GM19035 (cell line): ENCODE measurements around the gene MESD.
A peak's percentile ranks its signal among the peaks of the same experiment; 100 is the strongest.

Experiments
- ATAC-seq: cut with Tn5 transposase; IDR thresholded peaks from one replicate; pipeline ENCODE4 v1.9.1; 2021; ENCODE audit not compliant: unreplicated experiment

The MESD gene

DNA sequence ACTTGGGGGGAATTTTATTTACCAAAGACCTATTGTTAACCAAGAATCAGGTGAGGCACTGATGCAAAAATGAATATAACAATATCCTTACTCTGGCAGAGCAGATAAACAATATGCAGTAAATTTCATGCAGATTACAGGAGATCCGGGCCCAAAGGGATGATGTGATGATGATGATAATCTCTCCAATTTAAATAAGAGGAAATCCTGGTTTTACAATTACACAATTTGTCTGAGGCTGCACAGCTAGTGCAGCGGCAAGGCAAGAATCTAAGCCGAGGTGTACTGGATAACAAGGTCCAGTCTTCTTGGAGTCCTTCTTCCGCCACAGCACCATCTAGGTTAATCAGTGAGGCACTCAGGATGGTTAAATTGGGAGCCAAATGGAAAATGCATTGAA, 2.4 kb upstream of the MESD start:
- ATAC-seq = no peak

DNA sequence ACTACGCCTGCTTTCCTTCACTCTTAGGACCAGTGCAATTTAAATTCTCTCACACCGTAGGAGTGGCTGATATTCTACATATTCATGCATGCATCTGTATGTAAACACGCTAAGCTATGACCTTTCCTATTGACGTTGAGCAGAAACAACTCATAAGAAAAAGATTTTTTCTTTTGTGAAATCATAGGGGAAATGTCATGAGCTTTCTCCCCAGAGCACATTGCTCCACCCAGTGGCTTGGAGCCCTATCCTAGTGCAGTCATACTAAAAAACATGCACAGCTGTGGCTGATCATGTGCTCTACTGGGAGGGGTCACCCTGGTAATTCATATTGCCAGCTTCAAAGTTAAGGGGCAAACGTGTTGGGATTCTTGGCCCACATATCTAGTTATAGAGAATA, 1.8 kb upstream of the MESD start:
- ATAC-seq = no peak

GRCh38 chr15:80990955-80991354, 1.3 kb upstream of the MESD start:
- ATAC-seq = no peak

GRCh38 chr15:80989081-80989517, 520 bp downstream of the MESD start:
- ATAC-seq = peak; percentile 12

GRCh38 chr15:80988148-80988796, 1.3 kb downstream of the MESD start:
- no peak for ATAC-seq

DNA sequence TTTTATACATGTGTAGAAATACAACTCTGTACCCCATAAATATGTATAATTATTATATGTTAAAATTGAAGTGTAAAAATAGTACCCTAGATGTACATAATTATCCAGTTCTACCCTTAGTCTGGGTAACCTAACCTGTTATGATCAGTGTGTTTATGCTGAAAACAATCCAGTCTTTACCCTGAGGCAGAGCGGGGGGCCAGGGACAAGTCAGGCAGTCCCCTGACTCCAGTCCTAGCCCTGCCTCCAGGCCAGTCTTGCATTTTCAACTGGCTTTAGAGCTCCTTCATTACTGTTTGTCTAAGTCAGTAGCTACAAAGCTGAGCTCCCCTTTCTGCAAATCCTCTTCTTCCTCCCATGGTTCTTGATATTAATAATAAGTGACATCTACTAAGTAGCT, 3.1 kb downstream of the MESD start:
- ATAC-seq = no peak

DNA sequence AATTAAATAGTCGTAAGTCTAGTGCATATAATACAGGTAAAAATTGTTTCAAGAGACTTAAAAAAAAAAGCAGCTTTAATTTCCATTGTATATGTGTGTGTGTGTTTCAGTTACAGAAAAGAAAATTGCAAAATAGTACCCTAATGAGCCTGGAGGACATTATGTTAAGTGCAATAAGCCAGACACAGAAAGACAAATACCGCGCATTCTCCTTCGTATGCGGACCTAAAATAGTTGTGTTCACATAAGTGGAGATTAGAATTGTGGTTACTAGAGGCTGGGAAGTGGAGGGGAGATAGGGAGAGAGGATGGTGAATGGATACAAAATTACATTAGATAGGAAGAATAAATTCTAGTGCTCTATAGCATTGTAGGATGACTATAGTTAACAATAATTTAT, 3.6 kb downstream of the MESD start:
- no peak for ATAC-seq

- no peak for ATAC-seq
Measured at GRCh38 chr15:80984856-80985255, 4.8 kb downstream of the MESD start.

DNA sequence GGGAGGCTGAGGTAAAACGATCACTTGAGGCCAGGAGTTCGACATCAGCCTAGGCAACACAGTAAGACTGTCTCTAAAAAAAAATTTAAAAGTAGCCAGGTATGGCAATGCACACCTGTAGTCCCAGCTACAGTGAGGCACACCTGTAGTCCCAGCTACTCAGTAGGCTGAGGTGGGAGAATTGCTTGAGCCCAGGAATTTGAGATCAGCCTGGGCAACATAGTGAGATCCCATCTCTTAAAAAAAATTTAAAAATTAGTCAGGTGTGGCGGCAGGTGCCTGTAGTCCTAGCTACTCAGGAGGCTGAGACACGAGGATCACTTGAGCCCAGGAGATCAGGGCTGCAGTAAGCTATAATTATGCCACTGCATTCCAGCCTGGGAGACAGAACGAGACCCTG, 6.8 kb downstream of the MESD start:
- ATAC-seq = no peak

GRCh38 chr15:80982205-80982604, 7.4 kb downstream of the MESD start:
- ATAC-seq = no peak

GRCh38 chr15:80979538-80980200, 9.9 kb downstream of the MESD start:
- no peak for ATAC-seq

GRCh38 chr15:80978685-80979329, 10.8 kb downstream of the MESD start:
- no peak for ATAC-seq

DNA sequence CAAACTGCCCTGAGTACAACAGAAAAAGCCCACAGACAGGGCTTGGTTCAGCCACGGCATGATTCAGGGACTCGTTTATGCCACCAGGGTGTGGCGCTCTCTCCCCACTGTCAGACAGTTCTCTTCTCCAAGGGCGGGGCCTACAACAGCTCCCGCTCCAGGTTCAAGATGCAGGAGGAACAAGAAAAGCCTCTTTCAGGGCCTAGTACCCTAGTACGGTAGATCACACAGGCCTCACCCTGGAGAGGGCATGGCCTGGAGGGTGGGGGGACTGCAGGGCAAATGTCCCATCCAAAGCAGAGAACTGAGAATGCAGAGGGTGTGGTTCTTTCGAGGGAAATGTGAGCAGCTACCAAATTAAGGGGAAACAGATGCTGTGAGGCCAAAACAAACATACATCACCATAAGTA, 12.0 kb downstream of the MESD start:
- no peak for ATAC-seq

DNA sequence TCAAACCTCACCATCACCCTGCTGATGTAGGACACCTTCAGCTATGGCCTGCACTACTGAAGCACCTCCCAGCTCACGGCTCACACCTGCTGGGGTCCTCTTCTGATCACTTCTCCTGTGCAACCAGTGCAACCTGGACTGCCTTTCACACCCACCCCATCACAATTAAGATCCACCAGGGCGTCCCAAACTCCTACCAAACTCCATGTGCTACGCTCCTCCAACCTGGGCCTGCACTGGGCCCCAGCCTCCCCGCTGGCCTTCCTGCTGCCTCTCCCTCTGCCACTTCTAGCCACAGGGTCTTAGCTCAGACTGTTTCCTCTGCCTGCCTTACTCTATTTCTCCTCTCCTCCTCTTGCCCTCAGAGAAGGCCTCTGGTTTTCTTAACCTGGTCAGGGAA, 12.8 kb downstream of the MESD start:
- no peak for ATAC-seq

DNA sequence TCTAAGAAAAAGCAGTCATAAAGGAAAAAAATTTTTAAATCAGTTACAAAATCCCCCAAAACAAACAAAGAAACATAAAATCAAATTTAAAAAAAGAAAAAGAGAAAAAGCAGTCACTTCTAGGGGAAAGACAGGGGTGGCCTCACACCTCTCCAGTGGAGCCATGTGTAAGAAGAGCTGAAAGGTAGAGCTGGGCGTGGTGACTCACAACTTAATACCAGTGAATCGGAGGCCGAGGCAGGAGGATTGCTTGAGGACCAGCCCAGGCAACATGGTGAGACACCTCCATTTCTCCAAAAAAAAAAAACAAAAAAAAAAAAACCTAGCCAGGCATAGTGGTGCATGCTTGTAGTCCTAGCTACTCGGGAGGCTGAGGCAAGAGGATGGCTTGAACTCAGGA, 14.7 kb downstream of the MESD start:
- ATAC-seq = no peak

DNA sequence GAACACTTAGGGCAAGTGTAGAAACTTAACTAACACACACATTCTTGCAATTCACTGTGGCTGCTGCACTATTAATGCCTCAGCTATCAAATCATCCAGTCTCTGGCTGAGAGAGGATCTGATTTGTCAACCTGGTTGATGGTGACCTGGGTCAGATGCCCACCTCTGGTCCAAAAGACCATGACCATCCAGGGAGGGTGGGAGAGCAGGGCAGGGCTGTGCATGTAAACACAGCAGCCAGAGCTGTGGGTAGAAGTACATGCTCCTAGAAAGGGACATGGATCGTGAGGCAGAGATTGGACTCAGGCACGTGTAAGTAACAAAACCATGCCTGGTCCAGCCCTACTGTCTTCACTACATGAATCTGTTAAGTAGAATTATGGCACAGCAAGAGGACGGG, 17.3 kb downstream of the MESD start:
- ATAC-seq = no peak

GRCh38 chr15:80971143-80971542, 18.5 kb downstream of the MESD start:
- ATAC-seq = no peak

- no peak for ATAC-seq
Measured at GRCh38 chr15:80970658-80971057, 19.0 kb downstream of the MESD start.

GRCh38 chr15:80970018-80970657, 19.5 kb downstream of the MESD start:
- no peak for ATAC-seq

DNA sequence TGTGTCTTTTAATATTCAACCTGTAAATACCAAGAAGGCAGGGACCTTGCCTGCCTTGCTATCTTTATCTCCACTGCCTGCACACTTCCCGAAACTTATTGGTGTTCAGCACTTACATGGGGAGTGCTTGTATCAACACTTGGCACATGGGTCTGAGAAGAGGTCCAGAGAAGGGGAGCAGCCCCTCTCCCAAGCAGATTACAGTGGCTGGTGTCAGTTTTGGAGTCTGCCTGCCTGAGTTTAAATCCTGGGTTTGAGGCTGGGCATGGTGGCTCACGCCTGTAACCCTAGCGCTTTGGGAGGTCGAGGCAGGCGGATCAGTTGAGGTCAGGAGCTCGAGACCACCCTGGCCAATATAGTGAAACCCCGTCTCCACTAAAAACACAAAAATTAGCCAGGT, 20.3 kb downstream of the MESD start:
- no peak for ATAC-seq

- no peak for ATAC-seq
Measured at GRCh38 chr15:80967991-80968510, 21.6 kb downstream of the MESD start.

DNA sequence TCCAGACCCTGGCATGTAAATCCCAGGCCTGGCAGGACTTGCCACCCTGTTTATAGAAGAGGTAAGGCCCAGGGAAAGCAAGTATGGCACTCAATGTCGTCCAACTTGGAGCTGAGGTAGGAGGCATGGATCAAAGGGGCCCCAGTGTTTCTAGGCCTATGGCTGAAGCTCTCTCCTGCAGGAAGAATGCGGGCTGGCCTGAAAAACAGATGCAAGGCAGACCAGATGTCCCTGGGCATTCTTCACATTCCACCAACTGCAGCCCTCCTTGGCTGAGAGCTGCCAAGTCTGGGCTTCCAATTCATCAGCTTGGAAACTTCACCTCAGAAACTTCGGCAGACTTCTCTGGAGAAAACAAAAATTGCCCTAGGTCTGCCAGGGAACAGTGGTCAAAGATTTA, 22.2 kb downstream of the MESD start:
- no peak for ATAC-seq
